ENCODE data around the gene KDM1B.
"Not testable (repeated sequence)": the region's sequence is repeated elsewhere in the genome, so short reads cannot be mapped to it uniquely, and the experiment has no call there.

- not testable (repeated sequence) for TF ChIP-seq CTCF (conservative IDR thresholded peaks at IDR 0.05; ENCODE audit: low read length); EZH2phosphoT487 (IDR thresholded peaks at IDR 0.05; ENCODE audit: borderline replicate concordance)
These were observed 76.6 kb downstream of the KDM1B start for GRCh38 chr6:18231856-18232255.
